ENCODE measurements around the gene FAM83C.

- TF ChIP-seq CTCF (IDR thresholded peaks at IDR 0.05) (no peak), ATF3 (CRISPR knock-in tag; conservative IDR thresholded peaks at IDR 0.05) (no peak), ZNF263 (CRISPR knock-in tag; IDR thresholded peaks at IDR 0.05; ENCODE audit: low read depth) (no peak), NR2C2 (CRISPR knock-in tag; IDR thresholded peaks at IDR 0.05) (no peak), AFF4 (CRISPR knock-in tag; IDR thresholded peaks at IDR 0.05; ENCODE audit: borderline replicate concordance) (no peak), JUN (CRISPR knock-in tag; IDR thresholded peaks at IDR 0.05) (no peak), RORB (CRISPR knock-in tag; IDR thresholded peaks at IDR 0.05) (no peak), SP1 (CRISPR knock-in tag; conservative IDR thresholded peaks at IDR 0.05) (no peak)
Observed at GRCh38 chr20:35280523-35280922, 11.7 kb downstream of the FAM83C start.
